K562 (cell line): Measurements from ENCODE around the gene ZNF556. TPM values are rescaled to one million over a fixed set of nuclear protein-coding genes. Genes with fewer than 3 reads are reported as not detected.

Experiments used
- CBFA2T3 ChIP-seq: fragments of 450-650 bp; IDR thresholded peaks from 2 replicates; pipeline ENCODE4 v1.6.1; 2017
- CBFB ChIP-seq: sonication (generic); formaldehyde crosslinking; IDR thresholded peaks from 2 replicates; pipeline ENCODE4 v1.4.0; 2020; ENCODE audit warnings: mild to moderate bottlenecking, missing genetic modification reagents
- CCNT2 ChIP-seq: IDR thresholded peaks from 2 replicates; pipeline ENCODE4 v1.6.1; 2011; ENCODE audit warnings: borderline replicate concordance, low read depth, mild to moderate bottlenecking, moderate library complexity, mixed read lengths, low read length; ENCODE audit not compliant: insufficient read length; ENCODE audit errors: extremely low read depth
- CEBPB ChIP-seq: fragments of 450-650 bp; IDR thresholded peaks from 2 replicates; pipeline ENCODE4 v1.6.1; 2016; ENCODE audit warnings: missing genetic modification characterization, missing compliant biosample characterization
- CREM ChIP-seq: IDR thresholded peaks from 2 replicates; pipeline ENCODE4 v1.6.1; 2014; ENCODE audit warnings: antibody characterized with exemption, low read depth
- DMBX1 ChIP-seq: fragments of 250-450 bp; sonication (Bioruptor Pico); IDR thresholded peaks from 2 replicates; pipeline ENCODE4 v1.8.0; 2022; ENCODE audit warnings: inconsistent platforms, mild to moderate bottlenecking, moderate library complexity, borderline replicate concordance
- ERF ChIP-seq: fragments of 450-650 bp; formaldehyde crosslinking; IDR thresholded peaks from 2 replicates; pipeline ENCODE4 v1.4.0; 2020; ENCODE audit warnings: mild to moderate bottlenecking, mixed read lengths
- ESRRB ChIP-seq: fragments of 250-450 bp; sonication (Bioruptor Pico); IDR thresholded peaks from 2 replicates; pipeline ENCODE4 v1.5.0; 2020; ENCODE audit warnings: mild to moderate bottlenecking, moderate library complexity, borderline replicate concordance
- GABPA ChIP-seq: fragments of 200-800 bp; sonication (Bioruptor generic); conservative IDR thresholded peaks from 2 replicates; pipeline ENCODE4 v1.6.1; 2016; ENCODE audit warnings: low read depth, missing genetic modification characterization, missing compliant biosample characterization
- HDAC8 ChIP-seq: fragments of 450-650 bp; IDR thresholded peaks from 2 replicates; pipeline ENCODE4 v1.6.1; 2016; ENCODE audit warnings: mild to moderate bottlenecking, missing genetic modification characterization, moderate library complexity, missing compliant biosample characterization
- KLF16 ChIP-seq: IDR thresholded peaks from 2 replicates; pipeline ENCODE4 v1.6.1; 2016; ENCODE audit warnings: antibody characterized with exemption
- MTA1 ChIP-seq: fragments of 450-650 bp; IDR thresholded peaks from 2 replicates; pipeline ENCODE4 v1.6.1; 2017; ENCODE audit warnings: borderline replicate concordance
- NCOA2 ChIP-seq, 2 experiments: fragments of 450-650 bp; IDR thresholded peaks; 2 replicates each; pipeline ENCODE4 v1.6.1; 2018; ENCODE audit warnings: mild to moderate bottlenecking in 2 of 2, moderate library complexity in 1 of 2; ENCODE audit not compliant: partially characterized antibody in 2 of 2
- NCOR1 ChIP-seq: fragments of 450-650 bp; IDR thresholded peaks from 2 replicates; pipeline ENCODE4 v1.6.1; 2016; ENCODE audit warnings: mild to moderate bottlenecking, moderate library complexity
- PRPF4 ChIP-seq: fragments of 200-400 bp; formaldehyde crosslinking; IDR thresholded peaks from one replicate; pipeline ENCODE4 v1.6.1; 2017; ENCODE audit warnings: low read length, low read depth, mild to moderate bottlenecking; ENCODE audit not compliant: insufficient read depth, poor library complexity, severe bottlenecking
- RFX5 ChIP-seq: IDR thresholded peaks from 2 replicates; pipeline ENCODE4 v1.6.1; 2011; ENCODE audit warnings: low read depth, mild to moderate bottlenecking, improper control_type of control experiment, low read length
- RUNX1 ChIP-seq: sonication (generic); IDR thresholded peaks from 2 replicates; pipeline ENCODE4 v1.6.1; 2016; ENCODE audit warnings: antibody characterized with exemption, low read depth
- SAFB2 ChIP-seq: fragments of 200-400 bp; formaldehyde crosslinking; IDR thresholded peaks from 2 replicates; pipeline ENCODE4 v1.6.1; 2018; ENCODE audit warnings: borderline replicate concordance, low read length, low read depth, moderate library complexity; ENCODE audit not compliant: severe bottlenecking
- SMARCC2 ChIP-seq: fragments of 450-650 bp; IDR thresholded peaks from 2 replicates; pipeline ENCODE4 v1.6.1; 2017; ENCODE audit warnings: antibody characterized with exemption, moderate library complexity, mild to moderate bottlenecking, low read depth
- SMC3 ChIP-seq: conservative IDR thresholded peaks from 2 replicates; pipeline ENCODE4 v1.6.1; 2011; ENCODE audit warnings: low read depth, low read length, improper control_type of control experiment; ENCODE audit not compliant: insufficient read depth
- SOX6 ChIP-seq: fragments of 450-650 bp; IDR thresholded peaks from 2 replicates; pipeline ENCODE4 v1.6.1; 2014; ENCODE audit warnings: mild to moderate bottlenecking
- SRSF3 ChIP-seq: fragments of 200-400 bp; formaldehyde crosslinking; IDR thresholded peaks from 2 replicates; pipeline ENCODE4 v1.6.1; 2016; ENCODE audit warnings: mild to moderate bottlenecking, low read length, moderate library complexity; ENCODE audit not compliant: insufficient read depth
- TAF7 ChIP-seq: fragments of 450-650 bp; IDR thresholded peaks from 2 replicates; pipeline ENCODE4 v1.6.1; 2016; ENCODE audit warnings: missing genetic modification characterization, missing compliant biosample characterization
- TAL1 ChIP-seq: fragments of 450-650 bp; IDR thresholded peaks from 2 replicates; pipeline ENCODE4 v1.6.1; 2016; ENCODE audit warnings: mild to moderate bottlenecking
- XRCC3 ChIP-seq: fragments of 450-650 bp; IDR thresholded peaks from 2 replicates; pipeline ENCODE4 v1.6.1; 2017; ENCODE audit warnings: mild to moderate bottlenecking, moderate library complexity
- ZNF212 ChIP-seq: fragments of 450-650 bp; formaldehyde crosslinking; IDR thresholded peaks from 2 replicates; pipeline ENCODE4 v1.4.0; 2020; ENCODE audit warnings: mild to moderate bottlenecking
- polyA plus RNA-seq, 8 experiments: library from polyadenylated mRNA; depleted of rRNA in 4 of 8; stranded (reverse) in 5 of 8; unstranded in 3 of 8; fragments of >200 nt; fragmentation: Nextera tagmentation in 2 of 8; fragmentation: Illumina TruSeq in 1 of 8; extraction: Ambion mirVana in 2 of 8; extraction: Trizol in 1 of 8; gene quantifications; 2 replicates each; pipeline versions ENCODE4 v1.2.1 to v1.2.3, GENCODE V29; 2011 to 2014; ENCODE audit warnings: inconsistent platforms in 1 of 8, missing spikeins in 1 of 8
- total RNA-seq, 7 experiments: library from RNA; depleted of rRNA in 6 of 7; stranded (reverse); fragments of >200 nt in 6 of 7; fragmentation: Illumina TruSeq in 2 of 7; extraction: Trizol in 2 of 7; gene quantifications; 2 replicates each; pipeline versions ENCODE4 v1.2.1 to v1.2.3, GENCODE V29; 2011 to 2021; ENCODE audit warnings: low replicate concordance in 1 of 7
- TF ChIP-seq, protein P1 (sequence below): sonication (generic); formaldehyde crosslinking; IDR thresholded peaks from 2 replicates; pipeline ENCODE4 v1.8.1; 2022; ENCODE audit warnings: missing genetic modification reagents
- TF ChIP-seq, protein P2 (sequence below): fragments of 450-650 bp; formaldehyde crosslinking; conservative IDR thresholded peaks from 2 replicates; pipeline ENCODE4 v1.4.0; 2022; ENCODE audit warnings: mild to moderate bottlenecking, missing genetic modification characterization

The ZNF556 gene
- total and polyA plus RNA-seq, 9 of the 15 experiments (the other 6 are each of a cell fraction or from before 2014, with no cell fraction given) = 0.01 to 0.36 (median 0.10) TPM; not detected in 1

- TF ChIP-seq SOX6 (no peak), CCNT2 (peak; percentile 32), SAFB2 (no peak), SRSF3 (no peak), CEBPB (tag) (no peak), HDAC8 (tag) (no peak), PRPF4 (no peak), DMBX1 (CRISPR knock-in tag) (0 out of 2 replicates have a peak, but pooled peaks have one; percentile 38), NCOR1 (no peak), CBFA2T3 (no peak), XRCC3 (no peak), ESRRB (no peak), SMC3 (no peak), RUNX1 (no peak), TAF7 (tag) (no peak), RFX5 (no peak; the same call in 1 of the 2 replicates), TAL1 (no peak), ERF (no peak), ZNF212 (CRISPR knock-in tag) (no peak), GABPA (0 out of 2 replicates have a peak, but pooled peaks have one; percentile 53), CREM (peak; percentile 81), SMARCC2 (no peak), MTA1 (peak; percentile 95), CBFB (CRISPR knock-in tag) (no peak), NCOA2 (IDR thresholded peaks at IDR 0.05; ENCODE audit: partially characterized antibody in 2 of 2) (no peak), KLF16 (no peak)
- TF ChIP-seq, protein P1, sequence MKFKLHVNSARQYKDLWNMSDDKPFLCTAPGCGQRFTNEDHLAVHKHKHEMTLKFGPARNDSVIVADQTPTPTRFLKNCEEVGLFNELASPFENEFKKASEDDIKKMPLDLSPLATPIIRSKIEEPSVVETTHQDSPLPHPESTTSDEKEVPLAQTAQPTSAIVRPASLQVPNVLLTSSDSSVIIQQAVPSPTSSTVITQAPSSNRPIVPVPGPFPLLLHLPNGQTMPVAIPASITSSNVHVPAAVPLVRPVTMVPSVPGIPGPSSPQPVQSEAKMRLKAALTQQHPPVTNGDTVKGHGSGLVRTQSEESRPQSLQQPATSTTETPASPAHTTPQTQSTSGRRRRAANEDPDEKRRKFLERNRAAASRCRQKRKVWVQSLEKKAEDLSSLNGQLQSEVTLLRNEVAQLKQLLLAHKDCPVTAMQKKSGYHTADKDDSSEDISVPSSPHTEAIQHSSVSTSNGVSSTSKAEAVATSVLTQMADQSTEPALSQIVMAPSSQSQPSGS (CRISPR knock-in tag) = peak; percentile 87; the same call in 1 of the 2 replicates
- TF ChIP-seq, protein P2, sequence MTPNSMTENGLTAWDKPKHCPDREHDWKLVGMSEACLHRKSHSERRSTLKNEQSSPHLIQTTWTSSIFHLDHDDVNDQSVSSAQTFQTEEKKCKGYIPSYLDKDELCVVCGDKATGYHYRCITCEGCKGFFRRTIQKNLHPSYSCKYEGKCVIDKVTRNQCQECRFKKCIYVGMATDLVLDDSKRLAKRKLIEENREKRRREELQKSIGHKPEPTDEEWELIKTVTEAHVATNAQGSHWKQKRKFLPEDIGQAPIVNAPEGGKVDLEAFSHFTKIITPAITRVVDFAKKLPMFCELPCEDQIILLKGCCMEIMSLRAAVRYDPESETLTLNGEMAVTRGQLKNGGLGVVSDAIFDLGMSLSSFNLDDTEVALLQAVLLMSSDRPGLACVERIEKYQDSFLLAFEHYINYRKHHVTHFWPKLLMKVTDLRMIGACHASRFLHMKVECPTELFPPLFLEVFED (CRISPR knock-in tag) = no peak
These were observed 26.0 kb upstream of the ZNF556 start, which contains the start of gene ZNF555 (continued) for GRCh38 chr19:2840794-2841791.
